ENCODE measurements around the gene TERT.

DNA sequence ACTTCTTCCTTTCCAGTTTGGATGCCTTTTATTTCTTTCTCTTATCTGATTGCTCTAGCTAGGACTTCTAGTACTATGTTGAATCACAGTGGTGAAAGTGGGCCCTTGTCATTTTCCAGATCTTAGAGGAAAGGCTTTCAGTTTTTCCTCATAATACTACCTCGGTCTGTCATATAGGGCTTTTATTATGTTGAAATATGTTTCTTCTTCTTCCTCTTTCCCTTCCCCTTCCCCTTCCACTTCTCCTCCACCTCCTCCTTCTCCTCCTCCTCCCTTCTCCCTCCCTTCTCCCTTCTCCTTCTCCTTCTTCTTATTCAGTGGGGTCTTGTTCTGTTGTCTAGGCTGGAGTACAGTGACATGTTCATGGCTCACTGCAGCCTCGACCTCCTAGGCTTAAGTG lies 9.2 kb upstream of the TERT start:
- TF ChIP-seq, protein P1, sequence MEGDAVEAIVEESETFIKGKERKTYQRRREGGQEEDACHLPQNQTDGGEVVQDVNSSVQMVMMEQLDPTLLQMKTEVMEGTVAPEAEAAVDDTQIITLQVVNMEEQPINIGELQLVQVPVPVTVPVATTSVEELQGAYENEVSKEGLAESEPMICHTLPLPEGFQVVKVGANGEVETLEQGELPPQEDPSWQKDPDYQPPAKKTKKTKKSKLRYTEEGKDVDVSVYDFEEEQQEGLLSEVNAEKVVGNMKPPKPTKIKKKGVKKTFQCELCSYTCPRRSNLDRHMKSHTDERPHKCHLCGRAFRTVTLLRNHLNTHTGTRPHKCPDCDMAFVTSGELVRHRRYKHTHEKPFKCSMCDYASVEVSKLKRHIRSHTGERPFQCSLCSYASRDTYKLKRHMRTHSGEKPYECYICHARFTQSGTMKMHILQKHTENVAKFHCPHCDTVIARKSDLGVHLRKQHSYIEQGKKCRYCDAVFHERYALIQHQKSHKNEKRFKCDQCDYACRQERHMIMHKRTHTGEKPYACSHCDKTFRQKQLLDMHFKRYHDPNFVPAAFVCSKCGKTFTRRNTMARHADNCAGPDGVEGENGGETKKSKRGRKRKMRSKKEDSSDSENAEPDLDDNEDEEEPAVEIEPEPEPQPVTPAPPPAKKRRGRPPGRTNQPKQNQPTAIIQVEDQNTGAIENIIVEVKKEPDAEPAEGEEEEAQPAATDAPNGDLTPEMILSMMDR (IDR thresholded peaks at IDR 0.05), result no peak
- TF ChIP-seq EZH2 (IDR thresholded peaks at IDR 0.05; ENCODE audit: borderline replicate concordance, insufficient read depth, low read depth, low read length, poor library complexity, severe bottlenecking), result no peak
